K562 (cell line): Measurements from ENCODE around the gene SPRY4. TPM values are rescaled to one million over a fixed set of nuclear protein-coding genes. Genes with fewer than 3 reads are reported as not detected.
A peak's percentile ranks its signal among the peaks of the same experiment; 100 is the strongest.

Experiments
- E2F4 ChIP-seq: sonication (generic); formaldehyde crosslinking; IDR thresholded peaks from 2 replicates; pipeline ENCODE4 v1.8.0; 2022; ENCODE audit warnings: mild to moderate bottlenecking, low read depth, missing genetic modification reagents
- E4F1 ChIP-seq: fragments of 250-450 bp; sonication (Bioruptor Pico); IDR thresholded peaks from 2 replicates; pipeline ENCODE4 v1.5.0; 2021; ENCODE audit warnings: mild to moderate bottlenecking, borderline replicate concordance
- GTF2A2 ChIP-seq: IDR thresholded peaks from 2 replicates; pipeline ENCODE4 v1.6.1; 2016; ENCODE audit warnings: mild to moderate bottlenecking, missing genetic modification characterization, missing compliant biosample characterization
- HMG20A ChIP-seq: fragments of 450-650 bp; formaldehyde crosslinking; conservative IDR thresholded peaks from 2 replicates; pipeline ENCODE4 v1.4.0; 2020; ENCODE audit warnings: mild to moderate bottlenecking, mixed read lengths
- HOMEZ ChIP-seq: fragments of 250-450 bp; sonication (Bioruptor Pico); IDR thresholded peaks from 2 replicates; pipeline ENCODE4 v1.4.0; 2020; ENCODE audit warnings: mild to moderate bottlenecking, moderate library complexity
- HSF4 ChIP-seq: fragments of 250-450 bp; sonication (Bioruptor Pico); IDR thresholded peaks from 2 replicates; pipeline ENCODE4 v2.1.2; 2022; ENCODE audit warnings: mild to moderate bottlenecking, moderate library complexity, borderline replicate concordance
- KAT2B ChIP-seq: IDR thresholded peaks from one replicate; pipeline ENCODE4 v1.6.1; 2012; ENCODE audit warnings: low read depth, mild to moderate bottlenecking, control low read depth, inconsistent platforms, low read length, moderate library complexity
- NFATC3 ChIP-seq: fragments of 450-650 bp; IDR thresholded peaks from 2 replicates; pipeline ENCODE4 v1.6.1; 2017; ENCODE audit warnings: mild to moderate bottlenecking
- NR4A1 ChIP-seq, 2 experiments: fragments of 250-450 bp in 1 of 2; fragments of 450-650 bp in 1 of 2; sonication (Bioruptor Pico) in 1 of 2; IDR thresholded peaks; 2 replicates each; pipeline versions ENCODE4 v1.4.0 to v1.6.1; 2016 to 2020; ENCODE audit warnings: mild to moderate bottlenecking in 2 of 2, missing compliant biosample characterization in 1 of 2, missing genetic modification characterization in 1 of 2, moderate library complexity in 1 of 2
- POLR3G ChIP-seq: IDR thresholded peaks from 2 replicates; pipeline ENCODE4 v1.6.1; 2011; ENCODE audit not compliant: insufficient read length, insufficient replicate concordance; ENCODE audit errors: extremely low read depth
- POU5F1 ChIP-seq: fragments of 150-350 bp; IDR thresholded peaks from 2 replicates; pipeline ENCODE4 v1.6.1; 2014; ENCODE audit warnings: borderline replicate concordance, low read length, low read depth, mild to moderate bottlenecking; ENCODE audit not compliant: partially characterized antibody
- PRMT5 ChIP-seq: sonication (generic); formaldehyde crosslinking; IDR thresholded peaks from 2 replicates; pipeline ENCODE4 v1.5.0; 2020; ENCODE audit warnings: missing genetic modification reagents
- PYGO2 ChIP-seq: fragments of 450-650 bp; IDR thresholded peaks from 2 replicates; pipeline ENCODE4 v1.6.1; 2016; ENCODE audit warnings: mild to moderate bottlenecking, missing genetic modification characterization, moderate library complexity, missing compliant biosample characterization
- RUNX1 ChIP-seq: sonication (generic); IDR thresholded peaks from 2 replicates; pipeline ENCODE4 v1.6.1; 2016; ENCODE audit warnings: antibody characterized with exemption, low read depth
- ZBTB11 ChIP-seq, 3 experiments: fragments of 200-800 bp in 1 of 3; fragments of 250-450 bp in 1 of 3; fragments of 450-650 bp in 1 of 3; sonication (Bioruptor Pico) in 1 of 3; sonication (Bioruptor generic) in 1 of 3; formaldehyde crosslinking in 1 of 3; IDR thresholded peaks; 2 replicates each; pipeline versions ENCODE4 v1.6.1 to v1.8.0; 2016 to 2022; ENCODE audit warnings: mild to moderate bottlenecking in 2 of 3, missing genetic modification characterization in 2 of 3, missing compliant biosample characterization in 1 of 3, moderate library complexity in 1 of 3
- ZSCAN29 ChIP-seq: fragments of 450-650 bp; IDR thresholded peaks from 2 replicates; pipeline ENCODE4 v1.6.1; 2017
- polyA plus RNA-seq, 8 experiments: library from polyadenylated mRNA; depleted of rRNA in 4 of 8; stranded (reverse) in 5 of 8; unstranded in 3 of 8; fragments of >200 nt; fragmentation: Nextera tagmentation in 2 of 8; fragmentation: Illumina TruSeq in 1 of 8; extraction: Ambion mirVana in 2 of 8; extraction: Trizol in 1 of 8; gene quantifications; 2 replicates each; pipeline versions ENCODE4 v1.2.1 to v1.2.3, GENCODE V29; 2011 to 2014; ENCODE audit warnings: inconsistent platforms in 1 of 8, missing spikeins in 1 of 8
- total RNA-seq, 7 experiments: library from RNA; depleted of rRNA in 6 of 7; stranded (reverse); fragments of >200 nt in 6 of 7; fragmentation: Illumina TruSeq in 2 of 7; extraction: Trizol in 2 of 7; gene quantifications; 2 replicates each; pipeline versions ENCODE4 v1.2.1 to v1.2.3, GENCODE V29; 2011 to 2021; ENCODE audit warnings: low replicate concordance in 1 of 7

Gene SPRY4
- total and polyA plus RNA-seq, 9 of the 15 experiments (the other 6 are each of a cell fraction or from before 2014, with no cell fraction given), result 2.6 to 24.2 (median 9.5) TPM

GRCh38 chr5:142356716-142357468, 32.1 kb upstream of the SPRY4 start (continued):
- no peak for TF ChIP-seq KAT2B
- no peak for TF ChIP-seq POLR3G
- peak in 1 of 3 experiments; percentile 83; a peak in 2 of 6 replicates for TF ChIP-seq ZBTB11 (CRISPR knock-in tag; IDR thresholded peaks at IDR 0.05)
- TF ChIP-seq ZSCAN29, result no peak
- TF ChIP-seq PRMT5 (CRISPR knock-in tag), result no peak
- no peak for TF ChIP-seq E4F1 (CRISPR knock-in tag)
- no peak for TF ChIP-seq HMG20A (CRISPR knock-in tag)
- no peak for TF ChIP-seq PYGO2
- no peak for TF ChIP-seq HSF4 (CRISPR knock-in tag)
- no peak for TF ChIP-seq POU5F1
- no peak for TF ChIP-seq NFATC3
- no peak for TF ChIP-seq E2F4 (CRISPR knock-in tag)
- TF ChIP-seq NR4A1 (CRISPR knock-in tag; IDR thresholded peaks at IDR 0.05), result no peak; the same call in 1 of the 2 replicates
- TF ChIP-seq NR4A1 (tag; IDR thresholded peaks at IDR 0.05), result peak; percentile 59
- TF ChIP-seq GTF2A2 (tag), result 0 out of 2 replicates have a peak, but pooled peaks have one; percentile 20
- TF ChIP-seq RUNX1, result peak; percentile 50; the same call in 1 of the 2 replicates
- TF ChIP-seq HOMEZ (CRISPR knock-in tag), result no peak
